Vagina (tissue), 2 donors: ENCODE results near the gene CMIP.

Experiments used
- POLR2A ChIP-seq, 2 donors: fragments of 450-650 bp; IDR thresholded peaks; one replicate each; pipeline ENCODE4 v1.6.1; 2017; ENCODE audit warnings: antibody characterized with exemption in 2 of 2, mild to moderate bottlenecking in 2 of 2, moderate library complexity in 2 of 2
- TF ChIP-seq, protein P1 (sequence below), 3 experiments: fragments of 450-650 bp in 2 of 3; fragments of 200-600 bp in 1 of 3; sonication (generic) in 1 of 3; IDR thresholded peaks; one replicate each; pipeline ENCODE4 v1.5.1; 2017 to 2019; ENCODE audit warnings: antibody characterized with exemption in 3 of 3, mild to moderate bottlenecking in 2 of 3, moderate library complexity in 2 of 3

DNA sequence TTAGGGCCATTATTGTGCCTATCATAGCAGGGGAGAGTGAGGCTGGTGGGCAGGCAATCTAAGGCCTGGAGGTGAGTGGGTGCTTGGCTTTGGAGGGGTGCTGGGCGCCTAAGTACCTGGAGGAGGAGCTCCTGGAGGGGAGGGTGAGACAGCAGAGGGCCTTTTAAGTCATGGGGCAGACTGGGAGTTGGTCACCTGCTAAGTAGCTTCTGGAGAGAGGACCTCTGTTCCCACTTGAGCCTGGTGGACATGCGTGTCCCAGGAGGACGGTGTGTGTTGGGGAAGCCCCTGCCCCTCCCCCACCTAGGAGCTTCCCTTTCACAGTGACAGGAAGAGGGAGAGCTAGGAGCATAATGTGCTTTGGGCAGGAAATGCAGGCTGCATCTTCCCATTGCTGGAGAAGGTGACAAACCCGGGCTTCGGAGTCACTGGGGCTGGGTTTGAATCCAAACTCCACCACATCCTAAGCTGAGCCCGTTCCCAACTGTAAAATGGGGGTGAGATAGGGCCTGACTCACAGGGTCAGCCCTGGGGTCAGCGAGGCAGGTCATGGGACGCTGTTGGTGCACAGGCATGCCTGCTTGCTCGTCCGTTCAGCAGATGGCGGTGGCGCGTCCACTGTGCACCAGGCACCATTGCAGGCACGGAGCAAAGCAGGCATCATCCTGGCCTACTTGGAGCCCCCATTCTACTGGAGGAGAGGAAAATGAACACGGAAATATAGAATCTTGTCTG, 37.9 kb downstream of the CMIP start:
- TF ChIP-seq, protein P1, sequence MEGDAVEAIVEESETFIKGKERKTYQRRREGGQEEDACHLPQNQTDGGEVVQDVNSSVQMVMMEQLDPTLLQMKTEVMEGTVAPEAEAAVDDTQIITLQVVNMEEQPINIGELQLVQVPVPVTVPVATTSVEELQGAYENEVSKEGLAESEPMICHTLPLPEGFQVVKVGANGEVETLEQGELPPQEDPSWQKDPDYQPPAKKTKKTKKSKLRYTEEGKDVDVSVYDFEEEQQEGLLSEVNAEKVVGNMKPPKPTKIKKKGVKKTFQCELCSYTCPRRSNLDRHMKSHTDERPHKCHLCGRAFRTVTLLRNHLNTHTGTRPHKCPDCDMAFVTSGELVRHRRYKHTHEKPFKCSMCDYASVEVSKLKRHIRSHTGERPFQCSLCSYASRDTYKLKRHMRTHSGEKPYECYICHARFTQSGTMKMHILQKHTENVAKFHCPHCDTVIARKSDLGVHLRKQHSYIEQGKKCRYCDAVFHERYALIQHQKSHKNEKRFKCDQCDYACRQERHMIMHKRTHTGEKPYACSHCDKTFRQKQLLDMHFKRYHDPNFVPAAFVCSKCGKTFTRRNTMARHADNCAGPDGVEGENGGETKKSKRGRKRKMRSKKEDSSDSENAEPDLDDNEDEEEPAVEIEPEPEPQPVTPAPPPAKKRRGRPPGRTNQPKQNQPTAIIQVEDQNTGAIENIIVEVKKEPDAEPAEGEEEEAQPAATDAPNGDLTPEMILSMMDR (IDR thresholded peaks at IDR 0.05), result no peak
- TF ChIP-seq POLR2A (IDR thresholded peaks at IDR 0.05), result no peak
